K562 (cell line): ENCODE results near the gene NRXN3. TPM values are rescaled to one million over a fixed set of nuclear protein-coding genes. Genes with fewer than 3 reads are reported as not detected.

Experiments
- ATAC-seq: fragments of 200-7000 bp; cut with Tn5 transposase; 3 replicates; pipeline ENCODE4 v1.9.1; 2020; ENCODE audit warnings: moderate library complexity
- BruUV-seq: library from RNA; stranded (reverse); fragments of 400-500 nt; replicated peaks from 2 replicates; lab custom pipeline; 2021; lab: Mats Ljungman, UMichigan
- CTCF ChIA-PET: fragments of 300-600 bp; formaldehyde crosslinking; extraction: SDS; loops from one replicate; lab custom pipeline; 2021; ENCODE audit warnings: low intra/inter-chr PET ratio; lab: Yijun Ruan, JAX
- POLR2A ChIA-PET: fragments of 300-600, 350-650 bp; sonication (Branson Sonifier 250); formaldehyde crosslinking; extraction: SDS; loops from one replicate; lab custom pipeline; 2021; ENCODE audit warnings: antibody characterized with exemption, inconsistent platforms; lab: Yijun Ruan, JAX
- DNase-seq, 4 experiments: peaks; one replicate each; pipeline versions ENCODE4 v3.0.0 to v3.0.0-alpha.2; 2011 to 2018; ENCODE audit warnings: low spot score in 3 of 4, mixed read lengths in 3 of 4; ENCODE audit errors: extremely low read depth in 1 of 4
- FAIRE-seq: peaks from 2 replicates; lab custom pipeline; 2011; peaks lifted over from hg19 to GRCh38; lab: Jason Lieb, UNC
- H2AFZ ChIP-seq: 2 replicates; pipeline ENCODE4 v1.6.0; 2011; ENCODE audit warnings: low read depth, low read length, control low read depth, inconsistent platforms
- H3K27ac ChIP-seq: fragments of 200-600 bp; 3 replicates; pipeline ENCODE4 v1.8.0; 2011; ENCODE audit warnings: low read depth, mild to moderate bottlenecking, control low read depth, inconsistent platforms, low read length, moderate library complexity, mixed read lengths; ENCODE audit errors: extremely low read depth
- H3K27me3 ChIP-seq, 2 experiments: fragments of 300-600 bp in 1 of 2; 2 replicates in 1 of 2; 3 replicates in 1 of 2; pipeline versions ENCODE4 v1.6.0 to v1.8.0; 2011; ENCODE audit warnings: inconsistent platforms in 2 of 2, low read length in 2 of 2, mild to moderate bottlenecking in 1 of 2, mixed read lengths in 1 of 2, moderate library complexity in 1 of 2; ENCODE audit not compliant: control insufficient read depth in 2 of 2, insufficient read depth in 2 of 2
- H3K36me3 ChIP-seq: fragments of 300-600 bp; 3 replicates; pipeline ENCODE4 v1.8.0; 2011; ENCODE audit warnings: mild to moderate bottlenecking, low read length, inconsistent platforms; ENCODE audit not compliant: control insufficient read depth, insufficient read depth
- H3K4me1 ChIP-seq, 2 experiments: fragments of 200-600 bp in 1 of 2; replicated peaks in 1 of 2; 2 replicates in 1 of 2; 3 replicates in 1 of 2; pipeline versions ENCODE4 v1.5.1 to v1.8.0; 2011; ENCODE audit warnings: inconsistent platforms in 2 of 2, low read length in 2 of 2, mild to moderate bottlenecking in 1 of 2, mixed read lengths in 1 of 2, moderate library complexity in 1 of 2; ENCODE audit not compliant: control insufficient read depth in 2 of 2, insufficient read depth in 2 of 2
- H3K4me2 ChIP-seq: 2 replicates; pipeline ENCODE4 v1.6.1; 2011; ENCODE audit warnings: low read length, control low read depth, inconsistent platforms, mixed read lengths; ENCODE audit not compliant: insufficient read depth
- H3K4me3 ChIP-seq: fragments of 200-600 bp; sonication (generic), shearing (Covaris generic); 2 replicates; pipeline ENCODE4 v1.5.1; 2016; ENCODE audit warnings: control low read depth, inconsistent platforms
- H3K79me2 ChIP-seq: fragments of 200-600 bp; 3 replicates; pipeline ENCODE4 v1.8.0; 2011; ENCODE audit warnings: low read length, inconsistent platforms; ENCODE audit not compliant: control insufficient read depth, insufficient read depth
- H3K9ac ChIP-seq, 2 experiments: 2 replicates each; pipeline versions ENCODE4 v1.6.0 to v1.6.1; 2011; ENCODE audit warnings: low read depth in 2 of 2, low read length in 2 of 2, control low read depth in 1 of 2, inconsistent platforms in 1 of 2, mild to moderate bottlenecking in 1 of 2, mixed read lengths in 1 of 2; ENCODE audit not compliant: insufficient read depth in 1 of 2
- H3K9me1 ChIP-seq: one replicate; pipeline ENCODE4 v1.6.0; 2011; ENCODE audit warnings: inconsistent platforms, mild to moderate bottlenecking, low read length, moderate library complexity; ENCODE audit not compliant: control insufficient read depth, insufficient read depth
- H3K9me3 ChIP-seq: replicated peaks from 2 replicates; pipeline ENCODE4 v1.5.1; 2011; ENCODE audit warnings: low read depth, low read length, inconsistent platforms; ENCODE audit not compliant: control insufficient read depth, insufficient read depth
- H4K20me1 ChIP-seq: replicated peaks from 2 replicates; pipeline ENCODE4 v1.6.1; 2011; ENCODE audit warnings: low read length, inconsistent platforms, mixed read lengths; ENCODE audit not compliant: control insufficient read depth, insufficient read depth
- ARNT ChIP-seq, 2 experiments: fragments of 450-650 bp; IDR thresholded peaks; 2 replicates each; pipeline ENCODE4 v1.6.1; 2016; ENCODE audit warnings: mild to moderate bottlenecking in 1 of 2
- CAMTA2 ChIP-seq: fragments of 250-450 bp; sonication (Bioruptor Pico); conservative IDR thresholded peaks from 2 replicates; pipeline ENCODE4 v1.5.1; 2022
- ELK1 ChIP-seq: sonication (generic); formaldehyde crosslinking; IDR thresholded peaks from 2 replicates; pipeline ENCODE4 v1.8.1; 2022; ENCODE audit warnings: missing genetic modification reagents
- HMG20B ChIP-seq: fragments of 250-450 bp; sonication (Bioruptor Pico); IDR thresholded peaks from 2 replicates; pipeline ENCODE4 v1.5.0; 2021; ENCODE audit warnings: mild to moderate bottlenecking
- ILF3 ChIP-seq: fragments of 450-650 bp; IDR thresholded peaks from 2 replicates; pipeline ENCODE4 v1.6.1; 2018; ENCODE audit warnings: antibody characterized with exemption, mild to moderate bottlenecking, moderate library complexity, borderline replicate concordance
- PYGO2 ChIP-seq: fragments of 450-650 bp; IDR thresholded peaks from 2 replicates; pipeline ENCODE4 v1.6.1; 2016; ENCODE audit warnings: mild to moderate bottlenecking, missing genetic modification characterization, moderate library complexity, missing compliant biosample characterization
- TOE1 ChIP-seq, 2 experiments: fragments of 450-650 bp in 1 of 2; sonication (generic) in 1 of 2; formaldehyde crosslinking in 1 of 2; IDR thresholded peaks; 2 replicates each; pipeline versions ENCODE4 v1.7.1 to v1.8.0; 2016 to 2022; ENCODE audit warnings: borderline replicate concordance in 2 of 2, mild to moderate bottlenecking in 2 of 2, antibody characterized with exemption in 1 of 2, inconsistent platforms in 1 of 2, low read depth in 1 of 2, missing genetic modification reagents in 1 of 2, moderate library complexity in 1 of 2
- ZNF253 ChIP-seq: fragments of 250-450 bp; sonication (Bioruptor Pico); conservative IDR thresholded peaks from 2 replicates; pipeline ENCODE4 v1.6.1; 2021; ENCODE audit warnings: mild to moderate bottlenecking
- ZNF444 ChIP-seq: fragments of 250-450 bp; sonication (Bioruptor Pico); IDR thresholded peaks from 2 replicates; pipeline ENCODE4 v1.4.0; 2020; ENCODE audit warnings: mild to moderate bottlenecking, moderate library complexity
- ZNF76 ChIP-seq: fragments of 250-450 bp; sonication (Bioruptor Pico); IDR thresholded peaks from 2 replicates; pipeline ENCODE4 v1.4.0; 2020; ENCODE audit warnings: mild to moderate bottlenecking, moderate library complexity, borderline replicate concordance
- WGBS: fragments of 100-300 bp; shearing (Covaris generic); methylation state at CpG from one replicate; pipeline ENCODE4 v1.1.6; 2016; ENCODE audit warnings: low coverage, mixed read lengths; ENCODE audit not compliant: insufficient coverage; ENCODE audit errors: missing lambda C conversion rate; 5-methylcytosine and 5-hydroxymethylcytosine counted together
- in situ Hi-C: fragments of 300-500 bp; cut with MboI; formaldehyde crosslinking; loops from 4 replicates; pipeline ENCODE4 v1.15.0; 2018; ENCODE audit warnings: inconsistent platforms, mixed read lengths
- intact Hi-C: fragments of 100-400 bp; cut with micrococcal nuclease; formaldehyde crosslinking; loops from 2 replicates; pipeline ENCODE4 v1.14.2; 2022
- polyA plus RNA-seq, 8 experiments: library from polyadenylated mRNA; depleted of rRNA in 4 of 8; stranded (reverse) in 5 of 8; unstranded in 3 of 8; fragments of >200 nt; fragmentation: Nextera tagmentation in 2 of 8; fragmentation: Illumina TruSeq in 1 of 8; extraction: Ambion mirVana in 2 of 8; extraction: Trizol in 1 of 8; gene quantifications; 2 replicates each; pipeline versions ENCODE4 v1.2.1 to v1.2.3, GENCODE V29; 2011 to 2014; ENCODE audit warnings: inconsistent platforms in 1 of 8, missing spikeins in 1 of 8
- total RNA-seq, 7 experiments: library from RNA; depleted of rRNA in 6 of 7; stranded (reverse); fragments of >200 nt in 6 of 7; fragmentation: Illumina TruSeq in 2 of 7; extraction: Trizol in 2 of 7; gene quantifications; 2 replicates each; pipeline versions ENCODE4 v1.2.1 to v1.2.3, GENCODE V29; 2011 to 2021; ENCODE audit warnings: low replicate concordance in 1 of 7
- TF ChIP-seq, protein P1 (sequence below): conservative IDR thresholded peaks from 2 replicates; pipeline ENCODE4 v1.6.1; 2011; ENCODE audit warnings: low read depth, mild to moderate bottlenecking, low read length; ENCODE audit not compliant: control insufficient read depth
- TF ChIP-seq, protein P2 (sequence below): fragments of 250-450 bp; sonication (Bioruptor Pico); IDR thresholded peaks from 2 replicates; pipeline ENCODE4 v1.5.0; 2021

The NRXN3 gene
- total and polyA plus RNA-seq, 9 of the 15 experiments (the other 6 are each of a cell fraction or from before 2014, with no cell fraction given) = 0.09 TPM; not detected in 8

DNA sequence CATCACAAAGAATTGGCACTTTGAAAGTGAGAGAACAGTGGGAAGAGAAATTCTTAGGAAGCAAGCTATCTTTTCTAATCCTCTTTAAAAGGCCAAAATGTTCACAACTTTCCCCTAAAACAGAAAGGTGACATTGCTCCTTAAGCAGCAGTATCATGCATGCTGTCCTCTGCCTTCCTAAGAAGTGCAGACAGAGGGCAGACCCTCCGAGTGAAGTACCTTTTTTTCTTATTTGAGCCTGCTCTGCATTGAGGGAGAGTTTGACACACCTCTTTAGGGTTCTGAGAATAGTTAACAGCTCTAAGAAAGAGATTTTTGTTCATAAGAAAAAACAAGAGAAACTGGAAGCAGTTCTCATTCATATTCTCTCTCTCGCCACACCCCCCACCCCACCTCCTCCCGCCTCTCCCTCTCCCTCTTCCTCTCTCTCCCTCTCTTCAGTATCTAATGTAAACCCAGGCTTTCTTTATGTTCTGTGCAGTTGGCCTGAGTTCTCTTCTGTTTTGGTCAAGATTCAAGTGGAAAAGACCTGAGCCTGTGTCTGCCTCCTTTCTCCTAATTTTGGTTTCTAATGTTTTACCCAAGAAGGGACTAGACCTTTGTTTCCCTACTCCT lies 1332.1 kb downstream of the NRXN3 start (continued):
- no peak for TF ChIP-seq ILF3
- no peak for TF ChIP-seq ELK1 (CRISPR knock-in tag)
- TF ChIP-seq CAMTA2 (CRISPR knock-in tag) = no peak
- no peak for TF ChIP-seq PYGO2 (tag)

DNA sequence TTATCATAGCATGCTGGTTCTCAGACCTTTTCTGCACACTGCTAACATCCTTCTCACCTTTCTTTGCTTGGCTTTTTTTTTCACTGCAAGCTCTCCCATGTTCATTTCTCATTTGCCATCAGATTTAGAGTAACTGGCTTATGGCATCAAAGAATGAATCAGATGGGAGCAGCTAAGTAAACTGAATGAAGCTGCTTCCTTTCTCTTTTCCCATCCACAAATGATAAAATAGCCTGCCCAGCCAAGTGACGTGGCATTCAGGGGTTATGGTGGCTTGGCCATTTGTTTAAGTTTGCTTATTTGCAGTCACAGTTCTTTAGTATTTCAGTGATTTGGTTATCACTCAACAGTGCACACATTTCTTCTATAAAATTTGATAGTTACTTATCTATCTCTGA lies 1332.6 kb downstream of the NRXN3 start:
- Histone ChIP-seq H3K9me1 (no peaks in the 10 kb centered on the region), H3K4me2 (no peak overlapping the region), H3K4me3 (no peak overlapping the region), H2AFZ (no peak overlapping the region), H3K36me3 (no peaks in the 10 kb centered on the region), H3K4me1 (no peaks in the 10 kb centered on the region), H3K79me2 (no peaks in the 10 kb centered on the region), H3K9me3 (no peaks in the 10 kb centered on the region), H3K27ac (no peak overlapping the region), H4K20me1 (no peaks in the 10 kb centered on the region), H3K9ac (no peak overlapping the region), H3K27me3 (no peaks in the 10 kb centered on the region)
- FAIRE-seq (no peak), DNase-seq (no peak), ATAC-seq (no peak)
- intact Hi-C loops (no loop called here), in situ Hi-C loops (no loop called here)
- ChIA-PET CTCF (no interaction called here), POLR2A (no interaction called here)
- 0% methylated on average over 1 of the region's 1 CpG for WGBS
- no TSS peak for BruUV-seq
- TF ChIP-seq TOE1 (IDR thresholded peaks at IDR 0.05; ENCODE audit: borderline replicate concordance) (no peak), TOE1 (CRISPR knock-in tag; IDR thresholded peaks at IDR 0.05; ENCODE audit: borderline replicate concordance, low read depth) (no peak), HMG20B (CRISPR knock-in tag) (no peak), ZNF253 (CRISPR knock-in tag) (no peak), ARNT (IDR thresholded peaks at IDR 0.05) (no peak), ZNF76 (CRISPR knock-in tag) (no peak), ZNF444 (CRISPR knock-in tag) (no peak)
- TF ChIP-seq, protein P1, sequence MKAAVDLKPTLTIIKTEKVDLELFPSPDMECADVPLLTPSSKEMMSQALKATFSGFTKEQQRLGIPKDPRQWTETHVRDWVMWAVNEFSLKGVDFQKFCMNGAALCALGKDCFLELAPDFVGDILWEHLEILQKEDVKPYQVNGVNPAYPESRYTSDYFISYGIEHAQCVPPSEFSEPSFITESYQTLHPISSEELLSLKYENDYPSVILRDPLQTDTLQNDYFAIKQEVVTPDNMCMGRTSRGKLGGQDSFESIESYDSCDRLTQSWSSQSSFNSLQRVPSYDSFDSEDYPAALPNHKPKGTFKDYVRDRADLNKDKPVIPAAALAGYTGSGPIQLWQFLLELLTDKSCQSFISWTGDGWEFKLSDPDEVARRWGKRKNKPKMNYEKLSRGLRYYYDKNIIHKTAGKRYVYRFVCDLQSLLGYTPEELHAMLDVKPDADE = no peak
- TF ChIP-seq, protein P2, sequence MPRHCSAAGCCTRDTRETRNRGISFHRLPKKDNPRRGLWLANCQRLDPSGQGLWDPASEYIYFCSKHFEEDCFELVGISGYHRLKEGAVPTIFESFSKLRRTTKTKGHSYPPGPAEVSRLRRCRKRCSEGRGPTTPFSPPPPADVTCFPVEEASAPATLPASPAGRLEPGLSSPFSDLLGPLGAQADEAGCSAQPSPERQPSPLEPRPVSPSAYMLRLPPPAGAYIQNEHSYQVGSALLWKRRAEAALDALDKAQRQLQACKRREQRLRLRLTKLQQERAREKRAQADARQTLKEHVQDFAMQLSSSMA (CRISPR knock-in tag) = no peak
